Medulla oblongata (tissue), 1 donor: ENCODE results near the gene LAMB3.
A peak's percentile ranks its signal among the peaks of the same experiment; 100 is the strongest.
"Not testable (repeated sequence)": the region's sequence is repeated elsewhere in the genome, so short reads cannot be mapped to it uniquely, and the experiment has no call there.

Experiments
- DNase-seq: peaks from one replicate; pipeline ENCODE4 v3.0.0-alpha.2; 2015; ENCODE audit errors: extremely low spot score

LAMB3 gene

GRCh38 chr1:209652121-209652735 is at the start of gene LAMB3:
Gene LAMB3 (minus strand): TSS chr1:209652425. CDS start chr1:209650944, 1,481 bp downstream.
- no peak for DNase-seq

DNA sequence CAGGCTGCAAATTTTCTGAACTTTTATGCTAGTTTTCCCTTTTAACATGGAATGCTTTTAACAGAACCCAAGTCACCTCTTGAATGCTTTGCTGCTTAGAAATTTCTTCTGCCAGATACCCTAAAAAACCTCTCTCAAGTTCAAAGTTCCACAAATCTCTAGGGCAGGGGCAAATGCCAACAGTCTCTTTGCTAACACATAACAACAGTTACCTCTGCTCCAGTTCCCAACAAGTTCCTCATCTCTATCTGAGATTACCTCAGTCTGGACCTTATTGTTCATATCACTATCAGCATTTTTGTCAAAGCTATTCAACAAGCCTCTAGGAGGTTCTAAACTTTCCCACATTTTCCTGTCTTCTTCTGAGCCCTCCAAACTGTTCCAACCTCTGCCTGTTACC is 48.5 kb upstream of the LAMB3 start:
- not testable (repeated sequence) for DNase-seq

GRCh38 chr1:209697126-209697525 is 44.9 kb upstream of the LAMB3 start:
- no peak for DNase-seq

DNA sequence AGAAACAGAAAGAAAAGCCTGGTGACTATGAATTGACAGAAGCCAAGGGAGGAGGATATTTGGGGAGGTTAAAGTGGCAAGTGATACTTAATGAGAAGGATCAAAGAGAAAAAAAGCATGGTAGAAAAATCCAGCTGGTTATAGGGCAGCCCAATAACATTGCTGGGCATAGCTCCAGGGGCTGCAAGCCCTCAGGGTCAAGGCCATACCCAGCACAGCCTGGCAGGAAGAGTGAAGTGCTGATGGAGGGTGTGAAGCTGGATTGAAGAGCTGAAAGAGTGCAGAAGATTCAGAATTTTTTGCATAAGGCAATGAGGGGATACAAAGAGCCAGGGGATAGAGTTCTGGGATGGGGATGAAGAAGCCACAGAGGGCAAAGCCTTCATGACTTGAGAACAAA is 44.4 kb upstream of the LAMB3 start:
- no peak for DNase-seq

DNA sequence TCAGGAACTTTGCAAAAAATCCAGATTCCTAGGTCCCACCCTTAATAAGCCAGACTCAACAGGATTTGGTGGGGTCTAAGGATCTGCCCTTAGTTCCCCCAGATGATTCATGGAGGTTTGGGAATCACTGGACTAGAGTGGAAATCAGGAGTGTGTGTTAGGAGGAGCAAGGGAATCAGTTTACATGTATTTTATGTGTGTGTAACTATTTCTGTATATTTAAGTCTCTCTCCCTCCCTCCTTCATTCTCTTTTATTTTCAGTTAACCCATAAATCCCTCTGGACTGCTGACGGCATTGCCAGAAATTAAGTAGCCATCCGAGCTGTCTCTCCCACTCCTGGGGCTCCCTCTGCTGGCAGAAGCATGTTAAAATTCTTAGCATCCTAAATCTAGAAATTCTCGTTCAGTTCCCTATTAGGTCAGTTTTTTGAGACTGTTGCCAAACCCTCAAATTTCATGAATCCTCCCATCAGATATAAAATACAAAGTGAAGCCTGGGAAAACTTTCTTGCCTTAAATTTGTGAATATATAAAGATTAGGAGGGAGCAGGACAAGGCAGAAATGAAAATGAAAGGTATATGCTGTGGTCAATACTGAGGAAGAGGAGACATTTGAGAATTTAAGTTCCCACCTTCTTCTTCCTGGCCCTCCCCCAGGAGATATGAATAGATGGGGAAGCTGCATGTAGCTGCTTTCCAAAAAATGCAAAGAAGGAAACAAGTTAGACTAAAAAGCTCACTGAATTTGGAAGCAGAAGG is 40.7 kb upstream of the LAMB3 start:
- DNase-seq = peak; percentile 94

- DNase-seq = no peak
Observed at GRCh38 chr1:209692296-209692695, 40.1 kb upstream of the LAMB3 start.

GRCh38 chr1:209691237-209691636 is 39.0 kb upstream of the LAMB3 start:
- no peak for DNase-seq

DNA sequence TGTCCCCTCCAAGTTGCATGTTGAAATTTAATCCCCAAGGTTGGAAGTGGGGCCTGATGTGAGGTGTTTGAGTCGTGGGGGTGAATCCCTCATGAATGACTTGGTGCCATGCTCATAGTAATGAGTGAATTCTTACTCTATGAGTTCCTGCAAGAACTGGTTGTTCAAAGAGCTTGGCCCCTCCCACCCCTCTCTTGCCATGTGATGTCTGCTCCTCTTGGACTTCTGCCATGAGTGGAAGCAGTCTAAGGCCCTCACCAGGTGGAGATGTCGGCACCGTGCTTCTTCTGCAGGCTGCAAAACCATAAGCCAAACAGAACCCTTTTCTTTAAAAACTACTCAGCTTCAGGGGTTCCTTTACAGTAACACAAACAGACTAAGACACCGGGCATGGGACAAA is 37.3 kb upstream of the LAMB3 start:
- no peak for DNase-seq

- DNase-seq = no peak
Observed at GRCh38 chr1:209688746-209689234, 36.6 kb upstream of the LAMB3 start.

- no peak for DNase-seq
Observed at GRCh38 chr1:209686322-209686721, 34.1 kb upstream of the LAMB3 start.

- DNase-seq = peak; percentile 42
Observed at GRCh38 chr1:209685821-209686220, 33.6 kb upstream of the LAMB3 start.

- DNase-seq = no peak
Observed at GRCh38 chr1:209678981-209679539, 26.8 kb upstream of the LAMB3 start.

DNA sequence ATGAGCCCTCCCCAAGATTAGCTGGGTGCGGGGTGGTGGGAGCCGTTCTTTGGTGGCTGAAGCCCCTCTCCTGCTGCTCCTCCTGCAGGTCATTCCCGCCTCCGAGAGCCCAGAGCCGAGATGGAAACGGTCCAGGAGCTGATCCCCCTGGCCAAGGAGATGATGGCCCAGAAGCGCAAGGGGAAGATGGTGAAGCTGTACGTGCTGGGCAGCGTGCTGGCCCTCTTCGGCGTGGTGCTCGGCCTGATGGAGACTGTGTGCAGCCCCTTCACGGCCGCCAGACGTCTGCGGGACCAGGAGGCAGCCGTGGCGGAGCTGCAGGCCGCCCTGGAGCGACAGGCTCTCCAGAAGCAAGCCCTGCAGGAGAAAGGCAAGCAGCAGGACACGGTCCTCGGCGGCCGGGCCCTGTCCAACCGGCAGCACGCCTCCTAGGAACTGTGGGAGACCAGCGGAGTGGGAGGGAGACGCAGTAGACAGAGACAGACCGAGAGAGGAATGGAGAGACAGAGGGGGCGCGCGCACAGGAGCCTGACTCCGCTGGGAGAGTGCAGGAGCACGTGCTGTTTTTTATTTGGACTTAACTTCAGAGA is 23.4 kb upstream of the LAMB3 start:
- DNase-seq = no peak

DNA sequence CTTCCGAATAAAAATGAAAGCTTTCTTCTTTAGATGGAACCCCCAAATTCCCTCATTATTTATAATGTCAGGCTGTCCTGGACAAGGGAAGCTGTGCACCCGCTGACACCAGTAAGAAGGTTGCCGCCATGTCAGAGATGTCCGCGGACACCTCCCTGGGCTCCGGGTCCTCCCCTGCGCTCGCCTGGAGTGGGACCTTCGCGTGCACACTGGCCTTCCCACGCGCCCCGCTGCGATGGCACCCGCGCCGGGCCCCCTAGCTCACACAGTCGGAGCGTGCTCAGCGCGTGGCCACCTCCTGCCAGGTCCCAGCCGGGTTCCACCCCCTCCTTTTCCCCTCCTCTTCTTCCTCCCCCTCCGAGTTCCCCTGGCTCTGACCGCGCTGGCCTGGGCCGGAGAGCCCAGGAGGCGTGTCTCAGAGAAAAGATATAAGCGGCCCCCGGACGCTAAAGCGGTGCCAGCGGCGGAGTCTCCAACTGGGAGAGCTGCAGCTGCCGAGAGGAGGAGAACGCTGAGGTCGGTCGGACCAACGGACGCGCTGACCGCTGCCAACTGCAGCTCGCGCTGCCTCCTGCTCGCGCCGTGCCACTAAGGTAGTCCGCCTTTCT is 22.8 kb upstream of the LAMB3 start, which contains the start of gene G0S2:
Gene G0S2, plus strand, starts transcription at position 456 of the 608 bp plus-strand sequence. CDS start 273 bp downstream, outside the sequence.
- DNase-seq = peak; percentile 69

DNA sequence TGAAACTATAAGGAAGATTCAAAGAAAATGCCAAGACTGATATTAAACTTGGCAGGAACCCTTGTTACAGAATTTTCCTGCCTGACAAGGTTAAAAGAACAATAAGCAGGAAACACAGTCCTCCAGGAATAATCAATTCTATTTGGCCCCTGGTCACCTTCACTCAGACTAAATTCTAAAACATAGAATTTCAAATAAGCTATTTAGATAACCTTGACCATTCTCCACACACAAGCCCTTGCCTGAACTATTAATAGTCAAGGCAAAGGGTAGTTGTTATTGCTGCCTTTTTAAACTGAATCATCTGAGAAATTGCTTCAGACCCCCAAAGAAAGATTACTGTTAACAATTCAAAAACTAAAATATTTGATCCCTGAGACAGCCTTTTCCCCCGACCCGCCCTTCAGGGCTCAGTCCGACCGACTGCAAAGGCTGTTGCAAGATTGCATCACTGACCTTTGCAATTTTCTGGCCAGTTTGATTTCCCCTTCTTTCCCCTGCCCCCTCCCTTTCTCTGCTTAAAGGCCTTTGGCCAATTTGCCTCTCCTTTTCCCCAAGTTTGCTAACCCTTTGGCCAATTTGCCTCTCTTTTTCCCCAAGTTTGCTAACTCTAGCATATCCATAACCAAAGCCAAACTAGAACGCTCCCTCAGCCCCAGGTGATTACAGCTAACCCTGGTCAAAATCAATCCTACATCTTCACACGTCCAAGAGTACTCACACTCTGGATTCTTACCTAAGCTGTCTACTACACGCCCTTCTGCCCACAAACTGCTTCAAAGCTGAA is 21.6 kb upstream of the LAMB3 start:
- no peak for DNase-seq

DNA sequence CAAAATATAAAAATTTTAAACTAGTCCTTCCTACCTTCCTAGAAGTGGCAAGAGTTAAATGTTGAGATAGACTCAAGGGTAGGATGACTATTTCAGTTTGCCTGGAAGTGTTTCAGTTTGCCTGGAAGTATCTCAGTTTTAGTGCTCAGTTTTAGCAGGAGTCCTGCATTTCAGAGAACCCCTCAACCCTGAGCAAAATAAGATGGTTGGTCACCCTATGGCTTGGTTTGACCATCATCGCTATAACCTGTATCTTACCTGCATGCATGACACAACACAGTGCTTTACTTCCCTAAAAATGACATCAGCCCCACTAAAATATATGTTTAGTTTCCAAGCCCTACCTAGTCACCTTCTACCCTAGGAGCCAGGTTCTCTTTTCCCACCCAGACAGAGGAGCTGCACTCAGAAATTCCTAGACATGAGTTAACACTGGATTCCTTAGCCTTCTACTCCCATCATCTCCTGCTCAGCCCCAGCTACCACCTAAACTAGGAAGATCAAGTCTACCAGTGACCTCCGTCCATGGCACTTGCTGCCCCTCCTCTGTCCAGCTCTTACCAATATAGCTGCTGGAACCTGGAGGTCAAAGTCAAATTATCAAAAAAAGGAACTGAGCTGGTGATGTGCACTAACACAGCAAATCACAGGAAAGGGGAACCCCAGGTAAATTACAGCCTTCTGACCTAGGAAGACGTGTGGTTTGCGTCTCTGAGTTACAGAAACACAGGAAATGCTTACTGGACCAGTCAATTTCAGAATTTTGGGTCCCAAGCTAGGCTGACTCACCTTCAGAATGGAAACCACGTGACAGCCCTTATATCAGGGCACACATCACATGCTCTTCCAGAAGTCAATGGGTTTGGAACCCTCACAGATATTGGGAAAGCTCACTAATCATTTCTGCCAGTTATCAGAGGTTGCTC is 20.7 kb upstream of the LAMB3 start:
- no peak for DNase-seq

DNA sequence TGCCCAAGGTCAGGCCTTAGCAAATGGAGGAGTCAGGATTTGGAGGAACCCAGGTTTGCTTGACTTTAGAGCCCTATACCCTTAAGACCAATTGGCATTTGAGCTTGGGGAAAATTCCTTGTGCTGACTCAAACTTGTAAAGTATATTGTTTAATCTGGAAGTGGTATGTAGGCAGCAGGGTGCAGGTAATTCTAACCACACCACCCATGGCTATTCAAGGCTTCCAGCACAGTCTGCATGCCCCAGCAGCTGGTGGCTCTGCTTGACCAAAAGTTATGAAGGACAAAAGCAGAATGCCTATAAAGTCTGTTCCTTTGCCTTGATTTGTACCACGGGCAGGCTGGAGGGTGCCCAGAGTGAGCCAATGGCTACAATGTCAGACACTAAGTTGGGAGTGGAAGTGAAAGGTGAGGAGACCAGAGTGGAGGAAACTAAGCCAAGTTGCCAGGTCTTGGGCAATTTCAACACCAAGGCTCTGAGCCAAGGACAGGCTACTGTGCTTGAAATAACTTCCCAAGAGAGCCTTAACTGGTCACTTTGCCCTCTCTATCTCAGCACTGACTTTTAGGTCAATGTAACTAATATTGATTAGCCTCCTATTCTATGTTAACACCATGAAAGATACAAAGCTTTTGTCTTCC is 18.3 kb upstream of the LAMB3 start:
- DNase-seq = no peak

- DNase-seq = no peak
Observed at GRCh38 chr1:209667708-209668107, 15.5 kb upstream of the LAMB3 start.

GRCh38 chr1:209667103-209667502 is 14.9 kb upstream of the LAMB3 start:
- no peak for DNase-seq
